Measurements from ENCODE around the gene CGB2. TPM values are rescaled to one million over a fixed set of nuclear protein-coding genes. Genes with fewer than 3 reads are reported as not detected.

CGB2 gene
- total and polyA plus RNA-seq, 9 of the 15 experiments (the other 6 are each of a cell fraction or from before 2014, with no cell fraction given): 0.22 TPM; not detected in 8

- no peak for TF ChIP-seq FOXP4 (CRISPR knock-in tag; IDR thresholded peaks at IDR 0.05; ENCODE audit: borderline replicate concordance)
- TF ChIP-seq ZBTB12 (CRISPR knock-in tag; IDR thresholded peaks at IDR 0.05): peak; percentile 39; the same call in 1 of the 2 replicates
- TF ChIP-seq TCF3 (CRISPR knock-in tag; IDR thresholded peaks at IDR 0.05): no peak; the same call in 1 of the 2 replicates
- TF ChIP-seq TFE3 (CRISPR knock-in tag; IDR thresholded peaks at IDR 0.05): no peak
- TF ChIP-seq MEIS2 (IDR thresholded peaks at IDR 0.05; ENCODE audit: partially characterized antibody): peak; percentile 8
- TF ChIP-seq, protein P1, sequence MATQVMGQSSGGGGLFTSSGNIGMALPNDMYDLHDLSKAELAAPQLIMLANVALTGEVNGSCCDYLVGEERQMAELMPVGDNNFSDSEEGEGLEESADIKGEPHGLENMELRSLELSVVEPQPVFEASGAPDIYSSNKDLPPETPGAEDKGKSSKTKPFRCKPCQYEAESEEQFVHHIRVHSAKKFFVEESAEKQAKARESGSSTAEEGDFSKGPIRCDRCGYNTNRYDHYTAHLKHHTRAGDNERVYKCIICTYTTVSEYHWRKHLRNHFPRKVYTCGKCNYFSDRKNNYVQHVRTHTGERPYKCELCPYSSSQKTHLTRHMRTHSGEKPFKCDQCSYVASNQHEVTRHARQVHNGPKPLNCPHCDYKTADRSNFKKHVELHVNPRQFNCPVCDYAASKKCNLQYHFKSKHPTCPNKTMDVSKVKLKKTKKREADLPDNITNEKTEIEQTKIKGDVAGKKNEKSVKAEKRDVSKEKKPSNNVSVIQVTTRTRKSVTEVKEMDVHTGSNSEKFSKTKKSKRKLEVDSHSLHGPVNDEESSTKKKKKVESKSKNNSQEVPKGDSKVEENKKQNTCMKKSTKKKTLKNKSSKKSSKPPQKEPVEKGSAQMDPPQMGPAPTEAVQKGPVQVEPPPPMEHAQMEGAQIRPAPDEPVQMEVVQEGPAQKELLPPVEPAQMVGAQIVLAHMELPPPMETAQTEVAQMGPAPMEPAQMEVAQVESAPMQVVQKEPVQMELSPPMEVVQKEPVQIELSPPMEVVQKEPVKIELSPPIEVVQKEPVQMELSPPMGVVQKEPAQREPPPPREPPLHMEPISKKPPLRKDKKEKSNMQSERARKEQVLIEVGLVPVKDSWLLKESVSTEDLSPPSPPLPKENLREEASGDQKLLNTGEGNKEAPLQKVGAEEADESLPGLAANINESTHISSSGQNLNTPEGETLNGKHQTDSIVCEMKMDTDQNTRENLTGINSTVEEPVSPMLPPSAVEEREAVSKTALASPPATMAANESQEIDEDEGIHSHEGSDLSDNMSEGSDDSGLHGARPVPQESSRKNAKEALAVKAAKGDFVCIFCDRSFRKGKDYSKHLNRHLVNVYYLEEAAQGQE (IDR thresholded peaks at IDR 0.05; ENCODE audit: borderline replicate concordance): peak; percentile 44; the same call in 1 of the 2 replicates
- TF ChIP-seq, protein P1 (CRISPR knock-in tag; IDR thresholded peaks at IDR 0.05; ENCODE audit: low read depth): no peak
- no peak for TF ChIP-seq U2AF2 (optimal IDR thresholded peaks at IDR 0.05; ENCODE audit: low read depth, low read length)
These were observed 38.3 kb upstream of the CGB2 start, which contains the start of the genes GYS1 and RUVBL2 (continued) for GRCh38 chr19:48993175-48994034.

Measured in K562 (cell line).